ENCODE data around the gene PSMF1.
"Not testable (repeated sequence)": the region's sequence is repeated elsewhere in the genome, so short reads cannot be mapped to it uniquely, and the experiment has no call there.

PSMF1 gene

DNA sequence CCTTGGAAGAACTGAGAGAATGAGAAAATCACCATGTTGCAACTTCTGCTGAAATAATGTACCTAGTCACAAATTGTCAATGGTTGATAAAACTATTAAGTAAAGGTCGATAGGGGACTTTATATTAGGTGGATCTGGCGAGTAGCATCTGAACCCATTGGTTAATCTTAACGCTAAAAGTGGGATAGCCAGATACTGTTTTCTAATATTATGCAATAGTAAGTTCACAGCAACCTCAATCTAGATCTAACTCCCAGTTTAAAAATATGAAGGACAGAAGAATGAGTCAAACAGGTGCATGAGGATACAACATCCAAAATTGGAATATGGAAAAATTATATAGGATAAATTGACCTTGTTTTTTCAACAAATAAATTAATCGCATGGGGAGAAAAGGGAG lies 18.8 kb downstream of the PSMF1 start:
- peaks cover 41% of the 10 kb centered on the region for H3K36me3 Mint-ChIP-seq
- H3K4me1 Mint-ChIP-seq = peaks cover 29% of the 10 kb centered on the region

GRCh38 chr20:1144401-1145172 lies 26.2 kb downstream of the PSMF1 start:
- Mint-ChIP-seq H3K27ac (no peak overlapping the region), H3K36me3 (peaks cover 26% of the 10 kb centered on the region), H3K27me3 (no peaks in the 10 kb centered on the region), H3K9me3 (no peaks in the 10 kb centered on the region), H3K4me1 (peaks cover 38% of the 10 kb centered on the region), H3K4me3 (no peak overlapping the region)

More for the DNA sequence above, 18.8 kb downstream of the PSMF1 start:
- no peaks in the 10 kb centered on the region for H3K27me3 Mint-ChIP-seq
- no peak overlapping the region for H3K27ac Mint-ChIP-seq
- no peak overlapping the region for H3K4me3 Mint-ChIP-seq
- no peaks in the 10 kb centered on the region for H3K9me3 Mint-ChIP-seq

DNA sequence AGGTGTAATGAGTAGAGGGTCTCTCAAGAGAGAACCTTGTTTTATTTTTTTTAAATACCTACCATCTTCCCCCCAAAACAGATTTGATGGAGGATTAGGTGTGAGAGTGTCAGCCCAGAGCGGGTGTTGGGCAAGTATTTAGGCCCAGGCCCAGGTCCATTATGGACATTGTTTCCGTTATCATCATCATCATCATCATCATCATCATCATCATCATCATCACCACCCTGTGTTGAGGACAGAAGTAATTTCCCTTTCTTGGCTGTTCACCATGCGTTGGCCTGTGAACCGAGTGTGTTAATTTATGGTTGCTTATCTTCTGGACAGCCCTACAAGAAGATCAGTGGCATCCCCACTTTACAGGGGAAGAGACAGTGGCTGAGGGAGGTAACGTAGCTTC lies 28.6 kb downstream of the PSMF1 start:
- no peak overlapping the region for H3K27ac Mint-ChIP-seq
- H3K4me3 Mint-ChIP-seq = no peak overlapping the region
- H3K9me3 Mint-ChIP-seq = no peaks in the 10 kb centered on the region
- no peaks in the 10 kb centered on the region for H3K27me3 Mint-ChIP-seq
- H3K36me3 Mint-ChIP-seq = peaks cover 22% of the 10 kb centered on the region
- peaks cover 45% of the 10 kb centered on the region for H3K4me1 Mint-ChIP-seq

DNA sequence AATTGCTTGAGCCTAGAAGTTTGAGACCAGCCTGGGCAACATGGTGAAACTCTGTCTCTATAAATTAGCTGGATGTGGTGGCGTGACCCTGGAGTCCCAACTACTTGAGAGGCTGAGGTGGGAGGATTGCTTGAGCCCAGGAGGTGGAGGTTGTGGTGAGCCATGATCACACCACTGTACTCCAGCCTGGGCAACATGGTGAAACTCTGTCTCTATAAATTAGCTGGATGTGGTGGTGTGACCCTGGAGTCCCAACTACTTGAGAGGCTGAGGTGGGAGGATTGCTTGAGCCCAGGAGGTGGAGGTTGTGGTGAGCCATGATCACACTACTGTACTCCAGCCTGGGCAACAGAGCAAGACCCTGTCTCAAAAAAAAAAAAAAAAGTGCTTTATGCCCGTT lies 31.4 kb downstream of the PSMF1 start:
- H3K27ac Mint-ChIP-seq, H3K27me3 Mint-ChIP-seq, H3K4me3 Mint-ChIP-seq, H3K9me3 Mint-ChIP-seq: not testable (repeated sequence)
- Mint-ChIP-seq H3K36me3 (peaks cover 27% of the 10 kb centered on the region), H3K4me1 (peaks cover 51% of the 10 kb centered on the region)

DNA sequence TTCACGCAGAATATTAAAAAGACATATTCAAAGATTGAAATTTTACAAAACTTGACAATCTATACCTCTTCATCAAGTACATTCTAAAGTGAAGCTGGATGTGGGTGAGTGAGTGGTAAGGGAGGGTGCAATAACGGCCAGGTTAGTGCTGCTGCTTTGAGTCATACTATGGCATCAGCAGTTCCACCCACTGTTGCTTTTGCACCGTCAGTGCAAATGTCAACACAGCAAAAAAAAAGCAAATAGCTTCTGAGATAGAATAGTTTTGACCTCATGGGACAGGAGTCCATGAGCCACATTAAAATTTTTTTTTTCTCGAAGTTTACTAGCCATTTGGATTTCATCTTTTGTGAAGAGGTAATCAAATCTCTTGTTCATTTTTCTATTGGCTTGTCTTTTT lies 31.8 kb downstream of the PSMF1 start:
- no peaks in the 10 kb centered on the region for H3K27me3 Mint-ChIP-seq
- H3K27ac Mint-ChIP-seq = no peak overlapping the region
- peaks cover 31% of the 10 kb centered on the region for H3K36me3 Mint-ChIP-seq
- no peak overlapping the region for H3K4me3 Mint-ChIP-seq
- peaks cover 51% of the 10 kb centered on the region for H3K4me1 Mint-ChIP-seq
- H3K9me3 Mint-ChIP-seq = no peaks in the 10 kb centered on the region

DNA sequence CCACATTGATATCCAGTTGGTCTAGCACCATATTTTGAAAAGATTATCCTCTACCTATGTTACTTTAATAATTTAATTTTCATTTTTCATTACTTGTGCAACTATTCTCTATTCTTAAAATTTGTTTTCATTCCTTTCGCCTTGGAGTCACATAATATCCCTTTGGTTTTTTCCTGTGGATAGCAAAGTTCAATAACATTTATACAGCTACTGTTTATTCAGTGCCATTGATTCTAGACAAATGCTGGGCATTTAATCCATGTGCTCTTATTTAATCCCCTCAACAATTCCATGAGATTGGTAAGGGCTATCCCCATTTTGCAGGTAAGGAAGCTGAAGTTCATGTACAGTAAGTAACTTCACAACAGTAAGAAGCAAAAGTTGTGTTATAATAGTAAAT lies 32.6 kb downstream of the PSMF1 start:
- peaks cover 3% of the 10 kb centered on the region for H3K9me3 Mint-ChIP-seq
- no peak overlapping the region for H3K27ac Mint-ChIP-seq
- peaks cover 48% of the 10 kb centered on the region for H3K4me1 Mint-ChIP-seq
- H3K4me3 Mint-ChIP-seq = no peak overlapping the region
- no peaks in the 10 kb centered on the region for H3K27me3 Mint-ChIP-seq
- peaks cover 38% of the 10 kb centered on the region for H3K36me3 Mint-ChIP-seq

GRCh38 chr20:1154226-1154625 lies 35.8 kb downstream of the PSMF1 start:
- H3K36me3 Mint-ChIP-seq = peaks cover 43% of the 10 kb centered on the region
- H3K9me3 Mint-ChIP-seq = peaks cover 7% of the 10 kb centered on the region
- H3K27ac Mint-ChIP-seq = no peak overlapping the region
- H3K27me3 Mint-ChIP-seq = no peaks in the 10 kb centered on the region
- no peak overlapping the region for H3K4me3 Mint-ChIP-seq
- H3K4me1 Mint-ChIP-seq = peaks cover 24% of the 10 kb centered on the region

DNA sequence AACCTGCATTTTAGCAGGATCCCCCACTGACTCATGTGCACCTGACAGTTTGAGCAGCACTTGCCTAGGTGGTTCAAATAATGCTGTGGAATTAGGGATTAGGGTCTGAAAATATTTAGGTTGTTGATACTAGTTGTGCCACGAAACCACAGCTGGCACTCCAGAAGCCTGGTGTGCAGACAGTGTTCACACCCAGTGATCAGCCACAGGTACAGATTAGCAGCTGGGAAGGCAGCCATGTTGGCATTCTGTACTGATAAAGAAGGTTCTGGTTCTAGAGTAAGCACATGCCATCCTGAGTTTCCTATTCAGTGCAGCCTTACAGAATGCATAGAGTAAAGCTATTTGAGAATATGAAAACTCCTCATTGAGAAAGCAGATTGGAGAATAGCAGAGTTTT lies 36.3 kb downstream of the PSMF1 start:
- Mint-ChIP-seq H3K4me3 (no peak overlapping the region), H3K9me3 (peaks cover 7% of the 10 kb centered on the region), H3K36me3 (peaks cover 43% of the 10 kb centered on the region), H3K4me1 (peaks cover 24% of the 10 kb centered on the region), H3K27me3 (no peaks in the 10 kb centered on the region), H3K27ac (no peak overlapping the region)

DNA sequence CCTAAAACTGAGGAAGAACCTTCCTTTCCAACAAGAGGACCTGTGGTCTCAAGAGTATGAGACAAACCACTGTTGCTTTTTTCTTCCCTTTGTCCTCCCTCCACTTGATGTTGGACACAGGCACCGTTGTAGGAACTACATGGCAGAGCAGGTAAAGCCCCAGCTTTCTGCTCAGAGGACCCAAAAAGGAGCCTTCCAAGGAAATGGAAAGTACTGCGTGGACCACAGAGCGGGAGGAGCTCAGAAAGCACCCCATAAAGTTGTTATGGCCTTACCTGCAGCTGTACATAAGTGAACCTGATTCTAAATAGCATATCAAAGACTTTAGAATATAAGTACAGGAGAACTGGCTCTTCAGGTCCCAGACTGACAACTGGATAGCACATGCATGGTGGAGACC lies 36.9 kb downstream of the PSMF1 start:
- peaks cover 46% of the 10 kb centered on the region for H3K36me3 Mint-ChIP-seq
- H3K4me3 Mint-ChIP-seq = no peak overlapping the region
- H3K27me3 Mint-ChIP-seq = no peaks in the 10 kb centered on the region
- peaks cover 24% of the 10 kb centered on the region for H3K4me1 Mint-ChIP-seq
- H3K27ac Mint-ChIP-seq = no peak overlapping the region
- H3K9me3 Mint-ChIP-seq = peaks cover 7% of the 10 kb centered on the region

- Mint-ChIP-seq H3K4me1 (no peaks in the 10 kb centered on the region), H3K9me3 (peaks cover 7% of the 10 kb centered on the region), H3K36me3 (peaks cover 30% of the 10 kb centered on the region), H3K27me3 (no peaks in the 10 kb centered on the region), H3K27ac (no peak overlapping the region), H3K4me3 (no peak overlapping the region)
These were observed 42.1 kb downstream of the PSMF1 start for GRCh38 chr20:1160496-1160895.

GRCh38 chr20:1160991-1161390 lies 42.6 kb downstream of the PSMF1 start:
- Mint-ChIP-seq H3K4me1 (no peaks in the 10 kb centered on the region), H3K9me3 (peaks cover 4% of the 10 kb centered on the region), H3K27me3 (no peaks in the 10 kb centered on the region), H3K4me3 (no peak overlapping the region), H3K27ac (no peak overlapping the region), H3K36me3 (peaks cover 25% of the 10 kb centered on the region)

DNA sequence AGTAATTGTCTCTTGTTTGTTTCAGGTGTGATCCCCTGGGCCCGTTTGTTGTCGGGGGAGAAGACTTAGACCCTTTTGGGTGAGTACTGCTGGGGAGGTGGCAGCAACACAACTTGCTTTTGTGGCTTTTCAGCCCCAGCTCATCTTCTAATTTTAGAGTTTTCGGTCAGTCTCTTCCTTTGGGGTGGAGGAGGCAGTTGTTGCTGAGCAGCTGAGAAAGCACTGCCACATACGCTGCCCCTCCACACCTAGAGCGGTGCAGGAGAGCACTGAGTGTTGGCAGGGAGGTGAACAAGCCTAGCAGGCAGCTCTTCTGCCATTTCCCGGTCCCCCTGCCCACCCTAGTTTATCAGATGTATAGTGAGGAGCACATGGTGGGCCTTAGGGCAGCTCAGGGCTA lies 44.7 kb downstream of the PSMF1 start:
- Mint-ChIP-seq H3K4me3 (no peak overlapping the region), H3K27ac (no peak overlapping the region), H3K4me1 (no peaks in the 10 kb centered on the region), H3K36me3 (peaks cover 27% of the 10 kb centered on the region), H3K9me3 (no peaks in the 10 kb centered on the region), H3K27me3 (no peaks in the 10 kb centered on the region)

- no peaks in the 10 kb centered on the region for H3K9me3 Mint-ChIP-seq
- H3K4me3 Mint-ChIP-seq = no peak overlapping the region
- H3K4me1 Mint-ChIP-seq = no peaks in the 10 kb centered on the region
- H3K27me3 Mint-ChIP-seq = no peaks in the 10 kb centered on the region
- H3K27ac Mint-ChIP-seq = no peak overlapping the region
- peaks cover 31% of the 10 kb centered on the region for H3K36me3 Mint-ChIP-seq
These were observed 45.3 kb downstream of the PSMF1 start for GRCh38 chr20:1163653-1164052.

- Mint-ChIP-seq H3K36me3 (peaks cover 34% of the 10 kb centered on the region), H3K4me1 (no peaks in the 10 kb centered on the region), H3K27ac (no peak overlapping the region), H3K27me3 (no peaks in the 10 kb centered on the region), H3K4me3 (no peak overlapping the region), H3K9me3 (no peaks in the 10 kb centered on the region)
These were observed 46.5 kb downstream of the PSMF1 start for GRCh38 chr20:1164871-1165270.

DNA sequence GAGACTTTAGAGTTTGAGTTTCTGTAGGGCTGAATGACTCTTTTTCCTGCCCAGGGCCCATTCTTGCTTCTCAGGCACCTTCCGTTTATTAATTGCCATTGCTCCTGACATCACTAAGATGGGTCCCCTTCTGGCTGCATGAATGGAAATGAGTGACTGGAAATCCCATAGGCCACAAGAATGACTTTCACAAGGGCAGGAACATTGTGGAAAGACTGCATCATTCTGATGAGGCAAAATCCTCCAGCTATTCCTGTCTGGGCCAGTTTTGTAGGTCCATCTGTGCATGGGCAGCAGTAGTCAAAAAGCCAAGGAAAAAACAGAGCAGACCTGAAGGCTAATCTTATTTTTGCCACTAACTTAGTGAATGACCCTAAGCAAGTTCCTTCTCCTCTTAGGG lies 47.1 kb downstream of the PSMF1 start:
- H3K4me3 Mint-ChIP-seq = no peak overlapping the region
- peaks cover 35% of the 10 kb centered on the region for H3K36me3 Mint-ChIP-seq
- H3K4me1 Mint-ChIP-seq = no peaks in the 10 kb centered on the region
- no peaks in the 10 kb centered on the region for H3K27me3 Mint-ChIP-seq
- no peaks in the 10 kb centered on the region for H3K9me3 Mint-ChIP-seq
- H3K27ac Mint-ChIP-seq = no peak overlapping the region

DNA sequence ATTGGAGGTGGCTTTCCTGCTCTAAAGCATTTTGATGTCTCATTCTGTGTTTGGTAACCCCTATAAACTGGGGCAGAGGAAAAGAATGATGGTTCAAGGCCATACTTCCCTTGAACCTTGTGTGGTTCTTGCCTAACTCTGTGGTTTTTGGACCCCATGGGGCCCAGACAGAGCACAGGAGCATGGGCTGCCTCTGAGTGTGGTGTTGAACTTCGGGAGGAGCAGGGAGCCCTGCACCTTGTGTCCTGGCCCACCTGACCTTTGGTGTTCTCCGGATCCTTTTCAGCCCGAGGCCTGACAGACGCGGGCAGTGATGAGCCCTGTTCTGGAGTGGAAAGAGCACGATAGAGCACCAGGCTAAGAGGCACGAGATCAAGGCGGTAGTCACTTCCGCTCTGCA lies 47.5 kb downstream of the PSMF1 start:
- peaks cover 33% of the 10 kb centered on the region for H3K36me3 Mint-ChIP-seq
- H3K9me3 Mint-ChIP-seq = no peaks in the 10 kb centered on the region
- no peak overlapping the region for H3K4me3 Mint-ChIP-seq
- no peaks in the 10 kb centered on the region for H3K27me3 Mint-ChIP-seq
- H3K27ac Mint-ChIP-seq = no peak overlapping the region
- no peaks in the 10 kb centered on the region for H3K4me1 Mint-ChIP-seq

Measured in activated naive CD4-positive, alpha-beta T cell treated with anti-CD3 and anti-CD28 coated beads, Interleukin-2, amount 50 U/mL, for 24 hours (primary cell).